ENCODE results near the gene PLCH2.

PLCH2 gene

DNA sequence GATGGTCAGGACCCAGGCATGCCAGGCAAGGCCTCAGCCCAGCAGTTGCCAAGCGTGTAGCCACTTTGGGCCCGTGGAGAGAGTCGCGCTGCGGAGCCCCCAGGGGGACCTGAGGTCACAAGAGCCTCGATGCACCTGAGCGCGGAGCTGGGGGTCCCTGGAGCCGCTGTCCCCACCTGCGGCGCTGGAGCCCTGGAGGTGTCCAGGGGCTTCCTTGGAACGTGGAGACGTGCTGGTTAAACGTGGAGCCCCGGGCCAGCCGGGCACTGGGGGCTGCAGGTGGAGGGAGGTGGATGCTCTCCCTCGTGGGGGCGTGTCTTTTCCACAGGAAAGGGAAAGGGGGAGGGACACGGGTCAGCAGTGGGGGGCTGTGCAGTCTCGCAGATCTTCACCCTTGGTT, 3.1 kb downstream of the PLCH2 start:
- no peak for FAIRE-seq

DNA sequence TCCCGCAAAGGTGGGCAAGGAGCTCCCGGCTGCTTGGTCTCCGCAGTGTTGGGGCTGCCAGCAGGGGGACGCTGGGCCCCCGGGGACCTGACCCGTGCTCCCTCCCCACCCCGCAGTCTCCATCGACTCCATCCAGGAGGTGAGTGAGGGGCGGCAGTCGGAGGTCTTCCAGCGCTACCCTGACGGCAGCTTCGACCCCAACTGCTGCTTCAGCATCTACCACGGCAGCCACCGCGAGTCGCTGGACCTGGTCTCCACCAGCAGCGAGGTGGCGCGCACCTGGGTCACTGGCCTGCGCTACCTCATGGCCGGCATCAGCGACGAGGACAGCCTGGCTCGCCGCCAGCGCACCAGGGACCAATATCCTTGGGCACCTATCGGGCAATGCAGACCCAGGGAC, 3.5 kb downstream of the PLCH2 start:
- FAIRE-seq = no peak

DNA sequence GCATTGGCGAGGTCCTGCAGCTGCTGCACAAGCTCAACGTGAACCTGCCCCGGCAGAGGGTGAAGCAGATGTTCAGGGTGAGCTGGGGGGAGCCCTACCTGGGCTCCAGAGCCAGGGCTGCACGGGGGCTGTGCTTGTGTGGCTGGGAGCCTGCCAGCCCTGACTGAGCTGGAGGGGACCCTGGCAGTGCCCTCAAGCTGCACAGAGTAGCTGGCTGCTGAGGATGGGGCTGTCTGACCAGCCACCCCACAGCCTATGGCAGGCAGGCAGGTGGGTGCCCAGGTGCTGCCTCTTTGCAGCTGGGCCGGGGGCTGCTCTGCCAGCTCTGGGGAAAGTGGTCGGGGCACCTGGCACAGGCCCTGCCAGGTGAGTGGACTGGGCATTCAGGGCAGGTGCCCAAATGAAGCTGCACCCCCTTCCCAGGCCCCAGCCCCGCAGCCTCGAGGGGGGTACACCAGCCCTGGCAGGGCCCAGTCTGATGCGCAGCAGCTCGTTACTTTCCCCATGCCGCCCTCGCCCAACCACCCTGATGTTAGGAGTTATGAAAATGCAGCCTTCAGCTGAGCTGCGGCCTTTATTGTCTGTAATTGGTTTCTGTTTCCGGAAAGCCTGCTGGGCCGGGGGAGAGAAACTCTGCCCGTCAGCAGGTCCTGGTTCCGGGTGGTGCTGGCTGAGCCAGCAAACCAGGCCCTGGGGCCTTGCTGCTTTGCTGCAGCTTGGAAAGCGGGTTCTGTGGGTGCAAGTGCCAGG, 4.3 kb downstream of the PLCH2 start:
- FAIRE-seq = no peak

DNA sequence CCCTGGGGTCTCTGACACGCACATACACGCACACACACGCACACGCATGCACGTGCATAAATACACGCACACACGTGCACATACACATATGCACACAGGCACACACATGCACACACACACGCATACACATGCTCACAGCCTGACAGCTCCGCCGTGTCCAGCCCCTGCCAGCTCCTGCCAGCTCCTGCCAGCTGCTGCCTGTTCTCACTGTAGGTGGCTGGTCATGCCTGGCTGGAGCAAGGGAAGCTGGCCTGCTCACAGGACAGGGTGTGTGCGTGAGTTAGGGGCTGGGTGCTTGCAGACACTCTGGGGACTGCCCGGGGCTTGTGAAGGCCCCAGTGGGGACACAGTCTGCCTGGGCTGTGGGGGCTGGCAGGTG, 4.9 kb downstream of the PLCH2 start:
- no peak for FAIRE-seq

DNA sequence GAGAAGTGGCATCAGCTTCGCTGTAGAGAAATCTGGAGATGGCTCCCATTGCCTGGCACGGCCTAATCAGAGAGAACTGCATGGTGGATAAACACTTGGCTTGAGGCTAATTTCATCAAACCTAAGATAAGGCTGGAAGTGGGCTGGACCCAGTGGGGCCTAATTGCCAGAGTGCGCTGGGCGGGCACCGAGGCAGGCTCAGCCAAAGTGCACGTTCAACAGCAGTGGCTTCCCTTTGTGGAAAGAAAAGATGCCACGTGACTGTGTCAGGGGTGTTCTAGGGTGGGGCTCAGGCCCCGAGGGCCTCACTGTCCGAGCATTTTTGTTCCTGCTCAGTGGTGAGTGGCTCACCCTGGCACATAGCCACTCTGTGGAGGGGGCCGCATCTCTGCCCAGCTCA, 5.8 kb downstream of the PLCH2 start:
- no peak for FAIRE-seq

DNA sequence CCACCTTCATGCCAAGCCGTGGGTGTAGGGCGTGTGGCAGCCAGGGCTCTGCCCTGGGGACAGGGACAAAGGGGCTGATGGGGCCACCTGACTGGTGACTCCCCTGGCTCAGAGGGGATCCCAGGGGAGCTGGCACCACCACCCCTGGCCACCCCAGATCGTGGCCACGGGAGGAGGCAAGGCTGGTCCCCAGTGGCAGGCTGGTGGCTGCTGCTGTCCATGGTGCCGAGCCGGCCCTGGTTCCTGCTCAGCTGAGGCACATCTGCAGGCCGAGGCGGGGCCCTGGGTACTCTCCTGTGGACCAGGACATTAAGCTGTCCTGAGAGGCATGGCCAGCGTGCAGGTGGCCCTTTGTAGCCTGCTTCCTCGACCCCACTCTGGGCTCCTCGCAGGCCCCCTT, 6.5 kb downstream of the PLCH2 start:
- no peak for FAIRE-seq

DNA sequence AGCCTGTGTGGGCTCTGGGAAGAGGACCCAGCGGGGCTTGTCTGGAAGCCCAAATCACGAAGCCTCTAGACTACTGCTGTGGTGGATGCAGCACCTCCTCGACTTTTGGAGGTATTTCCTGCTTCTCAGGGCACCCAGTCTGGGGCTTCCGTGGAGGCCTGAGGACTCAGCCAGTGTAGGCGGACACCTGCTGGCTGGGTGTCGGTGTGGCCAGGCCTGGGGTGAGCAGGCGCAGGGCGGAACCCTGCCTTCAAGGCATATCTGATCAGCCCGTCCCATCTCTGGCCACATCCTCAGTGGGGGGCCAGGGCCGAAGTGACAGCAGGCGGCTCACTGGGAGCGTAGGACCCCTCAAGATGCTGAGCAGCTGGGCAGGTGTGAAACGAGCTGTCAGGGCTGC, 6.9 kb downstream of the PLCH2 start:
- FAIRE-seq = no peak

DNA sequence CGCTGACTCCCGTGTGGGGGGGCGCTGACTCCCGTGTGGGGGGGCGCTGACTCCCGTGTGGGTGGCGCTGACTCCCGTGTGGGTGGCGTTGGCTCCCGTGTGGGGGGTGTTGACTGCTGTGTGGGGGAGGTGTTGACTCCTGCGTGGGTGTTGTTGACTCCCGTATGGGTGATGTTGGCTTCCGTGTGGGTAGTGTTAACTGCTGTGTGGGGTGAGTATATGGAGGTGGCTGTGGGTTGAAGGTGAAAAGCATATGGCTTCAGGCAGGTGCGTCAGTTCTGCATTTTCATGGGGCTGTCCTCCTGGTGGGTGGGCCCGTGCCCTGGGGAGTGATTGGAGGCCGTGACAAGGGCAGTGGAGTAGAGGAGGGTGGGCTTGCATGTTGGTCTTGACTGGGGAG, 7.9 kb downstream of the PLCH2 start:
- FAIRE-seq = no peak

DNA sequence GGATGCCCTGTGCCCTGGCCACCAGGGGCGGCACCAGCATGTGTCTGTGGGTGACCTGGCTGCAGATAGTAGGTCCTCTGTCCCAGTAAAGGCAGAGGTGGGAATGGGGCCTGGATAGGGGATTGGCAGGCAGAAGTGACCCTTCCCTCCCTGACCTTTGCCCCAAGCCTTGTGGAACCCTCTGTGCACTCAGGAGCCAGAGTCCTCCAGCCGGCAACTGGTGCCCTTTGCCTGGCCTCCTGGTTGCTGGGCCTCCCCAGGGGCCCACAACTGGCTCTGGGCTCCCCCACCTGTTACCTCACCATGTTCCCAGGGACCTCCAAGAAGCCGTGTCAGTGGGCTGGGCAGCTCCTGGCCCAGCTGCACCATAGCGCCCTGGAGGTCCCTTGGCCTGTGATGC, 10.0 kb downstream of the PLCH2 start:
- FAIRE-seq = no peak

DNA sequence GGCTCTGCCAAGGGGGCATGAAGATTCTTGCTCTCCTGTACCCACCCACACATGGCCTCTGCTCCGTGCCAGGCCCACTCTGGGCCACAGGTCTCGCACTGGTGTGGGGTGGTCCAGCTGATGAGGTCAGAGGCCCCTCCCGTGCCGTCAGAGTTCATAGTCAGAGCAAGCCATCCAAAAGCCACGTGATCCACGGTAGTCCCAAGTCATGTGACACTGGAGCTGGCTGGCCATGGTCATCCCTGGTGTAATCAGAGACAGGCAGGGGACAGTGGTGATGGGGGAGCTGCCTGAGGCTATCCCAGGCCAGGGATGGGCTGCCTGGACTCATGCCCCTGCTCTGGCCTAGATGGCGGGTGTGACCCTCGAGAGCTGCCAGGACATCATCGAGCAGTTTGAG, 10.5 kb downstream of the PLCH2 start:
- no peak for FAIRE-seq

DNA sequence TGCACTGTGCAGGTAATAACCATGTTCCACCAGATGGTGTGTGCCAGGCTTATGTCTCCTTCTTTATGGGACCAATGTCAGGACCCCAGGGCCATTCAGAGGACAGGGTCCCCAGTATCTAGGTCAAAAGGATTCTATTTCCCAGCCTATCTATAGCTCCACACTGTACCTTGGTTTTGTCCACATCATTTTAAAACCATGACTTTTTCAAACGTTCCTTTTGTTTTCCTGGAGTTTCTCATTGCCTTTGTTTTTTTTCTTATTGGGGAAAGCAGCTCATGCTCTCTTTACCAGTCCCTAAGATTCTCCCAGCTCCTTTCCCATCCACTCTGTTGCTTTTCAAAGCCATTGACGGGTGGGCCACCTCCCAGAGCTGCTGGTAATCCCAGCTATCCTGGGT, 12.6 kb downstream of the PLCH2 start:
- no peak for FAIRE-seq

DNA sequence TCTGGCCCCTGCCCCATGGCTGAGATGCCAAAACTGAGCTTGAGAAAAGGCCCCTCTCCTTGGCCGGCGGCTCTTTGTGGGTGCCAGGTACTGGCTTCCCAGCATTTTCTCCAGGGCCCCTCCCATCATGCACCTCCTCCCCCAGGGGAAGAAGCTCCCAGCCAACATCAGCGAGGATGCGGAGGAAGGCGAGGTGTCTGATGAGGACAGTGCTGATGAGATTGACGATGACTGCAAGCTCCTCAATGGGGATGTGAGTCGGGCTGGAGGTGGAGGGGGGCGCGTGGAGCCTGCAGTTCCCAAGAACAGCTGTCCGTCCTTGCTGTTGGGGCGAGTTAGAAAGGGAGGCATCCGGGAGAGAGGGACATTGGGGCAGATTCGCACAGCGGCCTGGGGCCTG, 13.5 kb downstream of the PLCH2 start:
- FAIRE-seq = no peak

DNA sequence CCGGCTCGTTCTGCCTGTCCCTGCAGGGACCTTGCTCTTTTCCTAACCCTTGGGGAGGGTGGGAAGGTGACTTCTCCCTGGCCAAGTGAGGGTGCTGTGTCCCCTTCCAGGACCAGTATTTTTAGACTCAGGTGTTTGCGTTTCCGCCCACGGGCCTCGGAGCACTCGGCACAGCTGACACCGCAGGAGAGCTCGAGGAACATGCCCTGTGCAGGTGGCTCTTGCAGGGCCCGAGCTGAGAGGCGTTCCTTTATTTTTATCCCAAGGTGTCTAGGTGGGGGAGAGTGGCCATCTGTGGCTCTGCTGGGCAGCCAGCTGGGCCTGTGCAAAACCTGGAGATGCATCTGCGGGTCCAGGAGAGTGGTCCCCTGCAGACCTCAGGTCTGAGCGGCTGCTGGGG, 16.0 kb downstream of the PLCH2 start:
- FAIRE-seq = no peak

DNA sequence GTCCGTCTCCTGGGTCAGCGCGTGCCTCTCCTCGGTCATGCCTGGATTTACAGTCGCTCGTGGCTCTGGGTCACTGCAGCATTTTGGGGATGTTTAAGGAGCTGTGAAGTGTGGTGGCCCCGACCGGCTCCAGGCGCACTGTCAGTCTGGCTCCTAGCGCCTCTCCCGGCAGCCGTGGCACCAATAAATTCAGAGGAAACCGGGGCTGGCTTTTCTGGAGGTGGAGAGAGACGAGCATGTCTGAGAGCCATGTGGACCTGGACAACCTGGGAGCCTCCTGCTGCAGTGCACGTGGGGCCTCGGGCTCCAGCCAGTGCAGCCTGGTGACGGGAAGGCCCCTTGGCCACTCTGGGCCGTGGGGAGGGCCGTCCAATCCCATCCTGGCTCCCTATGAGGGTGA, 17.1 kb downstream of the PLCH2 start:
- no peak for FAIRE-seq

DNA sequence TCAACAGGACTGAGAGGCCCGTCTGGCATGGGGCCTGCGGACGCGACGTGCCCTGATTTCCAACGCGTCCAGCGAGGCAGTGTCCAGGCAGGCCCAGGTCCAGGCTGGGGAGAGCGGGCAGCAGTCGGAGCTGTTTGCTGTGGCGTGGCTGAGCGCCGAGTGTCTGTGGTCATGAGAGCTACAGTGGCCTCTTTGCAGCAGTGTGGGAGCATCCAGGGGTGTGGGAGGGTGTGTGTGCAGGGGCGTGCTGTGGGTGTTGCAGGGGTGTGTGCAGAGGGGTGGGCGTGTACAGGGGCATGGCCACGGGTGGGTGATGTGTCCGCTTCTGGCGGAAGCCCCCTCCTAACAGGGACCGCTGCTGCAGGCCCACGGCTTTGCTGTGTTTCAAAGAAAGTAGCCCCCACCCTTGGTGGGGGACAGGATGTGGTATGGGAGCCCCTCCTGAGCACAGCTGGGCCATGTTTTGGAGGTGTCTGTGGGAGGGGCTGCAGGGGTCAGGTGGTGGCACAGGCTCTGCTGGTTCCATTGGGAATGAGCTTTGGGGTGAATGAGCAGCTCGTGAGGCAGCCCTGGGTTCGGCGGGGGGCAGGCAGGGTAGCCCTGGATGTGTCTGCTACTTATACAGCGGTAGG, 17.7 kb downstream of the PLCH2 start:
- FAIRE-seq = no peak

DNA sequence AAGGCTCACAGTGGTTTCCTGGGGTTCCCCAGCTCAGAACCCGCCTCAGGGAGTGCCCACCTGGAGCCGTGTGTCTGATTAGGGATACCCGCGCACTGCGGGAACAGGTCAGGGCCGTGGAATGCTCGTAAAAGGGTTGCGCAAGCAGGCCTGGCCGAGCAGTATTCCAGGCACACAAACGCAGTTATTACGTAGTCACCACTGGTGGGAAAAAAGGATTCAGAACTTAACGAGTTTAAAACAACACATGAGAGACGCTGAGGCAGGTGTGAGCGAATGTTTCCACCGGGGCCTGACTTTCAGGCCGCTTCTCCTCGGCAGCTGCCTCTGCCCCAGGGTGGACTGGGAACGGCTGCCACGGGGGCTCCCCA, 18.2 kb downstream of the PLCH2 start:
- no peak for FAIRE-seq

DNA sequence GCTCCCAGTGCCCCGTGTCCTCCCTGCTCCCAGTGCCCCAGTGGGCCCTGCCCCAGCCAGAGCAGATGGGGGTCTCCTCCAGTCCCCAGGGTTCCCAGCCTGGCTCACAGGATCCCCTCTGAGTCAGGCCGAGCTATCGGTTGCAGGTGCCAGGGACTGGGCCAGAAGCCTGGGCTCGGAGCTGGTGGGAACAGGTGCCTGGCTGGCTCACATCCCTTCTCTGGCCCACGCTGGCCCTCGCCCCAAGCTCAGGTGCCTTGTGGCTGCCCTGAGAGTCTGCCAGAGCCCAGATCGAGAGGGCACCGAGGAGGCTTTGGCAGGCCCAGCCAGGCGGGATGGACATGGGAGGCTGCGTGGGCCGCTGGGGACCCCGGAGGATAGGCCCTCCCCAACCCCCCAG, 18.9 kb downstream of the PLCH2 start:
- FAIRE-seq = no peak

DNA sequence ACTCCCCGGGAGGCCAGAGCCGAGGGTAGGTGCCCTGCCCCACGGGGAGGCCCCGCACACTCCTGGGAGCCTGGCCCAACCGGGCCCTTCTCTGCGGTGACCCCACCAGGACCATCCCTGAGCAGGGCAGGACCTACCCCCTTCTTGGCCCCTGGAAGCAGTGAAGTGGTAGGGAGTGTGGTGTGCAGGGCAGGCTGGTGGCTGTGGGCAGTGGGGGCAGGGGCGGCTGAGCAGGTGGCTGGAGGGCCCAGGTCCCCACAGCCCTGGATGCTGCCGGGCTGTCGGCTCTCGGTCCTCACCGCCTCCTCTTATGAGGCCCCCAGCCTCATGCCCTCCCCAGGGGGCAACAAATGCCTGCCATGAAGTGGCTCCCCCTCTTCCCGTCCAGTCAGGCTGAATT, 19.5 kb downstream of the PLCH2 start:
- no peak for FAIRE-seq

DNA sequence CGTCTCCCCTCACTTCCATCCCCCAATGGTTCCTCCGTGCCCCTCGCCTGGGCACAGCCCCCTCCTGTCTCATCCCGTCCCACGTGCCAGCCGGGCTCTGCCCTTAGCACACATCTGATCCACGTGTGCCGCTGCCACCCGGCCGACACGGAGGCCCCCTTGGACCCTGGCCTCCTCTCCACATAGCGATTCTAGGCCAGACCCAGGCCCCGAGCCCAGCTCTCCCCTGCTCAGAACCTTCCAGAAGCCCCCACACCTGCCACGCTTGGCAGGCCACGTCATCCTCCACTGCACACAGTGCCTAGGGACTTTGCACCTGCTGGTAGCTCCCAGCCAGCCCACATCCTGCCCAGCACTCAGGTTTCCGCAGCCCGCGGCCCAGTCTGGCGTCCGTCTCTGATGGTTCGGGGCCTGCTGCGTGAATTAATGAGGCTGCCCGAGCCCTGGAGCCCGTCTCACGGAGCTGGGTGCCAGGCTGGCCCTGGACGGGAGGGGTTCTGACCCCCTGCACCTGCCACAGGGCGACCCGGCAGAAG, 20.1 kb downstream of the PLCH2 start:
- FAIRE-seq = no peak

DNA sequence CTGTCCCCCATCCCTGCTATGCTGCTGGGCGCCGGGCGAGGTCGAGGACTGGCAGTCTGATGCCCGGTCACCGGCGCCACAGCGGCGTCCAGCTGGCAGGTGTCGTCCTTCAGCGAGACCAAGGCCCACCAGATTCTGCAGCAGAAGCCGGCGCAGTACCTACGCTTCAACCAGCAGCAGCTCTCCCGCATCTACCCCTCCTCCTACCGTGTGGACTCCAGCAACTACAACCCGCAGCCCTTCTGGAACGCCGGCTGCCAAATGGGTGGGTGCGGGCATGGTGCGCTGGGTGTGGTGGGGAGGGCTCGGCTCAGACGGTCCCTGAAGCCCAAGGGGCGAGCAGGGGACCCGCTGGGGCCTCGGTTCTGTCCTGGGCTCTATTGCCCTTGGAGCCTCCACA, 20.7 kb downstream of the PLCH2 start:
- FAIRE-seq = no peak

DNA sequence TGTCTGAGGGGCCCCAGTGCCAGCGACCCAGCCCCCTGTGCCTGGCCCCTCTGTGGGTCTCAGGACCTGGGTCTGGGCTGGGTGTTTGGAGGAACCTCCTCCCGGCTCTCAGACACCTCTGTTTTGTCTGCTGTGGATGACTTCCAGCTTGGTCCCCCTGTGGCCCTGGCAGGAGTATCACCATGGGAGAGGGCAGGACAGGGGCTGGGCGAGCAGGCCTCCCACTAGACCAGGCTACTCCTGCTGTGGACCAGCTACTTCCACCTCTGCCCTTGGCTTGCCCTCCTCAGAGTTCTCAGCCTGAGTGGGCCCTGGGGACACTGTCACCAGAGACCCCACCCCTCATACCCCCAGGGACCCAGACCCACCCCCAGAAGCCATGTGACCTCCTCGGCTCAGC, 21.8 kb downstream of the PLCH2 start:
- no peak for FAIRE-seq

DNA sequence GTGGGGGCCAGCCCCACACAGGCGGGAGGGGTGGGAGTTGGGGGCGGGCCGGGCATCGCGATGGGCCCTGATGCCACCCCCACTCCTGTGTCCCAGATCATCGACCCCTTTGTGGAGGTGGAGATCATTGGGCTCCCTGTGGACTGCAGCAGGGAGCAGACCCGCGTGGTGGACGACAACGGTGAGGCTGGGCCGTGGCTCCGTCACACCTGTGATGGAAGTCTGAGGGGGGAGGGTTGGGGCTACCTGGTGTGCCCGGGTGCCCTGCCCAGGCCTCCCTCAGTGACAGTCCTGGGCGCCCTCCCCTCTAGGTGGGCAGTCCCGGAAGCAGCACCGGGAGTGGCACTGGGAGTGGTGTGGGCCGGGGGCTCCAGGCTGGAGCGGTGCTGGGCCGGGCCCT, 22.6 kb downstream of the PLCH2 start:
- FAIRE-seq = no peak

DNA sequence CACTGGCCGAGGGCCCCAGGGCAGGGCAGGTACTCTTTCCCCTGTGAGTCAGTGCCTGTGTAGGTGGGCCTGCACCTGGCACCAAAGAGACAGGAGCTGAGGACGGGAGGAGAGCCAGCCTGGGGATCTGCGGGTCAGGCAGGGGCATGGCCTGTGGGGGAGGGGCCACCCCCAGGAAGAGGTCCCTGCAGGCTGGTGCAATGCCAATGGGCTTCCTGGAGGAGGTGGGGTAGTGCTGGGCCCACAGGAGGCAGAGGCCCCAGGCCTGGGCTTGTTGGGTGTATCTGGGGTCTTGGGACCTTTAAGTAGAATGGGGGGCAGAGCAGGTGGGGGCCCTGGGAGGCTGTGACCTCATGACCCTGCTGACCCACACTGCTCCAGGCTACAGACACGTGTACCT, 23.2 kb downstream of the PLCH2 start:
- FAIRE-seq = no peak

DNA sequence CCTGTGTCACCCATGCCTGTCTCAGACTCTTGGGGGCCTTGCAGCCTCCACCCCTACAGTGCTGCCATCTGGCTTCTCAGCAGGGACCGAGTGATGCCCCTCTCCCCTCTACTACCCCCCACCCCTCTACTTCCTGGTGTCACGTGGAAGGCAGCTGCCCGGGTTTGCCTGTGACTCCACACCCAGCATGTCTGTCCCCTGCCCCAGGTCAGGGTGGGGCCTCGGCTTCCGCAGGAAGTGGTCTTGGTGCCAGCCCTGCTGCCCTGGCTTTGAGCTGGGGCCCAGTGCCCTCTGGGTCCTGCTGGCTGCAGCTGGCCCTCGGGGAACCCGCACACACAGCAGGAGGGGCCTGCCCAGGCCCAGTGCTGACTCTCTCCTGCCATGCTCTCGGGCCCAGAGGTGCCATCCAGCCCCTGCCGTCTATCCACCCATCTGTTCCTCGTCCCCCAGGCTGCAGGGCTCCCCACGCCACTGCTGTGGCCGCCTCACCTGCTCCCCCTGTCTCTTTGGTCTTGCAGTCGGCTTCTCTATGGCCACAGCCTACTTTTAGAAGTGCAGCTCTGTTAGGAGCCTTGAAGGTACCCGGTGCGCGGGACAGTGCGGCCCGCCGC, 24.0 kb downstream of the PLCH2 start:
- FAIRE-seq = no peak
